CD1c-positive myeloid dendritic cell (primary cell): Measurements from ENCODE around the gene MSLN.

Experiments used
- DNase-seq: peaks from one replicate; pipeline ENCODE4 v3.0.0-alpha.2; 2016; ENCODE audit errors: extremely low spot score

The MSLN gene

DNA sequence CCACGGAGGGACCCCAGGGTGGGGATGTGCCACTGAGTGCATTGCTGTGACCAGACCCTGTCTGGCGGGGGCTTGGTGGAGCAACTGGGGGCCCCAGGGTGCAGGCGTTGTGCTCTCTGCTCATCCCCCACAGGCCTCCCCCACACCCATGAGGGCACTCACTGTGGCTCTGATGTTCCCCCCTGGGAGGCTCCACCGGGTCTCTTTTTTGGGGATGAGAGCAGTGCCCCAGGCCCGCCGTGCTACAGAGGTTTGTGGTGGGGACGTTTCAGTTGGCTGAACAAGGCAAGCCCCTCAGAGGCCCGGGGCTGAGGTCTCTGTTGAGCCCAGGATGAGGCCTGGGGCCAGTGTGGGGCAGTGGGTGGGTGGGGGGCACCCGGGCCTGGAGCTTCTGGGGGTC is 36.8 kb upstream of the MSLN start:
- no peak for DNase-seq

DNA sequence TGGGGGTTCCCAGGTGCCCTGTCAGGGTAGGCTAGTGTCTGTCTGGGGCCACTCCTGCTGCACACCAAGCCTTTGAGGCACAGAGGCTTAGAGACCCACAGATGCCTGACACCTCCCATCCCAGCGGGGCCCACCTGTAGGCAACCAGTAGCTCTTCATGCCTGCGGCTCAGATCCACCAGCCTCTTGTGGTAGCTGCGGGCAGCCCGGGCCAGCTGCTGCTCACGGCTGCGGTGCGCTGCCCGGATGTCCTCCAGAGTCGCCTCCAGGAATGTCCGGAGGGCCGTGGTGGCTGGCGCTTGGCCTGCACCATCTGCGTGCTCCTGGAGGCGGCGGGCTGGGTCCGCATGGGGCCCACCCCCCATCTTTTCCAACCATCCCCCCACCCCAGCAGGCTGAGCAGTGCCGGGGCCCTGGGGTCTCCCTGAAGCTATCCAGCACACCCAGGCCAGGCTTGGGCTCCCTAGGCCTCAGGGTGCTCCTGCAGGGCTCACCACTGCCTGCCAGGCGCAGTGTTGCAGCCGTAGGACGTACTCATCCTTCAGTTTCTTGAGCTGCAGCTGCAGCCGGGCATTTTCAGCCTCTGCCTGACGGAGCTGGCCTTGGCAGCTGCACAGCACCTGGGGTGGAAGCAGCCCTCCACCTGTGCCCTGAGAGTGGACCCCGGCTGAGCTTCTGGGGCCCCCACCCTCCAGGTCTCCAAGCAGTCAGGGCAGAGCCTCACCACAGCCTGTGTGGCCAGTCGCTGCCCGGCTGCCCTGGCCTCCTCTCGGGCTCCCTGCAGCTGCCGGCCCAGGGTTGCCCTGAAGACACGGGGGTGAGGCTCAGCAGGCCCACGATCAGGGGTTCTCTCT is 36.1 kb upstream of the MSLN start:
- DNase-seq: no peak

DNA sequence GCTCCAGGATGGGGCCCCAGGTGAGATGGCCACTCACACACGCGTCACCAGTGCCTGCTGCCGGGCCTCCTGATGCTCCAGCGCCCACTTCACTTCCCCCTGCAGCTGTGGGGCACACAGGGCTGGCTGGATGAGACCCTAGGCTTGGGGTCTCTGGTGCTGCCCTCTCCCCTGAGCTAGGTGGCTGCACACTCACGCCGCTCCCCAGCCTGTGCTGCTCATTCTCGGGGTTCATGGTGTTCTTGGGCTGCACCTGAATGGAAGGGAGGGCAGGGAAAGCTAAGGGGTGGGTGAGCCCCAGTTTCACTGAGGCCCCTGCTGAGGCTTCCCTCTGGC is 35.5 kb upstream of the MSLN start:
- no peak for DNase-seq

DNA sequence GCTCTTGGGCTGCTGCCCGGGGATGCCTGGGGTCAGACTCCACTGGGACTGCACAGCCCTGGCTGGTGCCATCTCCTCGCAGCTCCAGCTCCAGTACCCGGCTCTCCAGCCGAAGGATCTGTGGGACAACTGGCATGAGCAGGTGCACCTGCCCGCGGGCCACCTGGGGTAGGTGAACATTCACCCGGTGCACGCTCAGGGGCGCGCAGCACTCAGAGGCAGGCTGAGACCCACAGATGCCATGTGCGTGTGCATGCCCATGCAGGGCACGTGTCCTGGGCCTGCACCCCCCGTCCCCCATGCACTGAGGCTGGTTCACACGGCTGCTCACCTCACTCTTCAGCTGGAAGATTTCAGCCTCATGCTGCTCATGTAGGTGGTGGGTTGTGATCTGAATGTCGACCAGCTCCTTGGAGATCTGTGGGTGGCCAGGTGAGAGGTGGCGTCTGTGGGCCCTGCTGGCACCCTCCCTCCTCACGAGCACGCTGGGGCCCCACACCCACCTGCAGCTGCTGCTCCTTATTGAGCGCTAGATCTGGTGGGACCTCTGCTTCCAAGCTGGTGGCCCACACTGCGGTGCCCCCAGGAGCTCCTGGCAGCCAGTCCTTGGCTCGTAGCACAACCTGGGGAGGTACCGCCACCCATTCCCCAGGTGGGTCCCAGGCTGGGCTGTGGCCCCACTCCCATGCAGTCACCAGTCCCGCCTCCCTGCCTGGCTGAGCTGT is 34.9 kb upstream of the MSLN start:
- no peak for DNase-seq

DNA sequence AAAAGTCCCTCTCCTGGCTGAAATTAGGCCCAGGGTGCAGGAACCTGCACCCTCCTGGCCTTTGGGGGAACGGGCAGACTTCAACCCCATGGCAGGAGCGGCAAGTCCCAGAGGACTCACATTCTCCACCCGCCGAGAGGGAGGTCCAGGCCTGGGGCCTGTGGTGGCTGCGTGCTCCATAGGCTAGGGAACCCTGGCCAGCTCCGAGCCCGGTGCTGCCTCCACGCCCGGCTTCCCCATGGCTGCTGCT is 34.4 kb upstream of the MSLN start:
- DNase-seq: no peak

DNA sequence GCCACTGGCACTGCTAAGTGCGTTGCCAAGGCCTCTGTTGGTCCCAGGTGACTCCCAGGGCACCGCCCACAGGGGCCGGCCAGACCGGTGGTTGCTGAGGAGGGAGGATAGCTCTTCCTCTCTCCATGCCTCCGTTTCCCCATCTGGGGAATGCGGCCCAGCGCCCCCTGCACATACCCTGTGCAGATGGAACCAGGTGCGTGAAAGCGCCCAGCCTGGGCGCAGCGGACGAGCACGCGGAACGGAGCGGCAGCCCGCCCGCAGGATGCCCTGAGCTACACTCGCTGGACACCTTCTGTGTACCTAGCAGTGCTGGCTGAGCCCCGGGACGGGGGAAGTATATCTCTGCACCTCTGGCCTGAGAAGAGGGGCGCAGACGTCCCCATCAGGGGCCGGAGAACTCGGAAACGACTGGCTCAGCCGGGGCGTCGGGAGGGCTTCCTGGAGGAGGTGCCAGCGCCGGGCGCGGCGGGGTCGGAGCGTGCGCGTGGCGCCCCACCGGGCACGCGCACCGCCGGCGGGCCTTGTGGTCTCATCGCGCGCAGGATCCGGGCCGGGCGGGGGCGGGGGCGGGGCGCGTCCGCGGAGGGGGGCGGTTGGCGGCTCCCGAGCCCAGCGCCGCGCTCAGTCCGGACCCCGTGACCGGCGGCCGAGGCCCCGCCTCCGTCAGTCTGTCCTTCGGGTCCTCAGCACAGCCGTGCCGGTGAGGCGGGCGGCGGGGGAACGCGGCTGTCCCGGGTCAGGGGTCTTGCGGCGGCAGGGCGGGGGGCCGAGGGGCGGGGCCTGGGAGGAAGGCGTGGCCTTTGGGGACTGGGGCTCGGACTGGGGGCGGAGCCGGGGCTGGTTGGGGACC is 33.9 kb upstream of the MSLN start, which contains the start of the genes CCDC78 and HAGHL:
TSS of gene CCDC78 (minus strand) at position 6 of the 853 bp plus-strand sequence. CDS start 76 bp downstream, outside the sequence.
TSS of gene HAGHL (plus strand) at position 669 of the 853 bp plus-strand sequence. CDS start 404 bp downstream, outside the sequence.
- DNase-seq: peak; percentile 62

DNA sequence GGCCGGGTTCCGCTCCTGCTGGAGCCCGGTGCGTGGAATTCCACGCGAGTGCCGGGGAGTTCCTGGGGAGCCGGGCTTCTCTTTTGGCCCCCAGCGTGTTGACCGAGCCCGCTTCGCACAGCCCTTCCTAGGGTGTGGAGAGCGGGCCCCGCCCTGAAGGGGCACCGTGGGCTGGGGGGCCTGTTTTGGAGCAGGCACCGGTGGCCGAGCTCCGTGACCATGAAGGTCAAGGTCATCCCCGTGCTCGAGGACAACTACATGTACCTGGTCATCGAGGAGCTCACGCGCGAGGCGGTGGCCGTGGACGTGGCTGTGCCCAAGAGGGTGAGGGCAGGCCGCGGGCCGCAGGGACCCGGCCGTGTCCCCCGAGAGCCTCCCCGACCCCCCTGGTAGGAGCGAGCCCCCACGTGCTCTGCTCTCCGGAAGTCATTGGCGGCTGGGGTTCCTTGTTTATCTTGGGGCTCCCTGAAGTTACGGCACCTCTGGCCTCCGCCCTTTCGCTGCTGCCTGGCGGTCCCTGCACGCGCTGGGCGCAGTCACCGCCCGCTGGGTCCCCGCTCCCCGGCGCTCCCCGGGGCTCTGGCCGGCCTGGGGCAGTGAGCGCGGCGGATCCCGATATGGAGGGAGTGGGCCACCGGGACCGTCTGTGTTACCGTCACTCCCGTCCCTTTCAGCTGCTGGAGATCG is 33.1 kb upstream of the MSLN start:
- DNase-seq: peak; percentile 58

DNA sequence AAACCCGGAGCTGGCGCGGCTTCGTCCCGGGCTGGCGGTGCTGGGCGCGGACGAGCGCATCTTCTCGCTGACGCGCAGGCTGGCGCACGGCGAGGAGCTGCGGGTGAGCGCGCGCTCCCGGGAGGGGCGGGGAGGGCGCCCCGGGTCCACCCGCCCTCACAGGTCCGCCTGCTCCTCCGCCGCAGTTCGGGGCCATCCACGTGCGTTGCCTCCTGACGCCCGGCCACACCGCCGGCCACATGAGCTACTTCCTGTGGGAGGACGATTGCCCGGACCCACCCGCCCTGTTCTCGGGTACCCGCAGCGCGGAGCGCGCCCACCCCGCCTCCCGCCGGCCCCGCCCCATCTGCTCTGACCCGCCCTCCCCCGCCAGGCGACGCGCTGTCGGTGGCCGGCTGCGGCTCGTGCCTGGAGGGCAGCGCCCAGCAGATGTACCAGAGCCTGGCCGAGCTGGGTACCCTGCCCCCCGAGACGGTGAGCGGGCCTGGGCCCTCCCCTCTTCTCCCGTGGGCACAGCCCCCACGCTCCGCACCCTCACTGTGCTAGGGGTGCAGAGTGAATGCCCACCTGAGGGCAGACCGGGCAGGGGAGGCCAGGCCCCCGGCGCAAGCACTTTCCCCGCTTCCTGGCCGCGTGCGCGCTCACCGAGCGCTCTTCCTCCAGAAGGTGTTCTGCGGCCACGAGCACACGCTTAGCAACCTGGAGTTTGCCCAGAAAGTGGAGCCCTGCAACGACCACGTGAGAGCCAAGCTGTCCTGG is 32.2 kb upstream of the MSLN start:
- peak; percentile 80 for DNase-seq

DNA sequence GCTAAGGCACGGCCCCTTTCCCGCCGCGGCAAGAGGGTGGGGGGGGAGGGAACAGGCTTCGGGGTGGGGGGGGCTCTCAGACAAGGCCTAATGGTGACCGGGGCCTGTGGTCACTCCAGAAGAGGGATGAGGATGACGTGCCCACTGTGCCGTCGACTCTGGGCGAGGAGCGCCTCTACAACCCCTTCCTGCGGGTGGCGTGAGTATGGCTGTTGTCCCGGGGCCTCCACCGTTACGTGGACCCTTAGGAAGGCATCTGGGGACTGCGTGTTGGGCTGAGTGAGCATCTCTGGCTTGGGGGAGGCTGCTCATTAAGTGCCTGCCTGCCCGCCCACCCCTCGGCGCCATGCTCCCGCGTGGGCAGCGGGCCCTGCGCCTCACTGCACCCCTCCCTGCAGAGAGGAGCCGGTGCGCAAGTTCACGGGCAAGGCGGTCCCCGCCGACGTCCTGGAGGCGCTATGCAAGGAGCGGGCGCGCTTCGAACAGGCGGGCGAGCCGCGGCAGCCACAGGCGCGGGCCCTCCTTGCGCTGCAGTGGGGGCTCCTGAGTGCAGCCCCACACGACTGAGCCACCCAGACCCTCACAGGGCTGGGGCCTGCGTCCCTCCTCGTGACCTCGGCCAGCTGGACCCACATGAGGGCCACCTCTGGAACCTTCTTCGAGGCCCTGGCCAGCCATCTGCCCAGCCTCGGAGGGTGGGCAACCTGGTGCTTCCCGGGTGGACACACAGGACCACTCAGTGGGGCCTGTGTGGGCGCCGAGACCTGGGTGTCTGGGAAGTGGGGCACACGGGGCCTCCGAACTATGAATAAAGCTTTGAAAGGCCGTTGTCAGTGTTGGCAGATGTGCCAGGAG is 31.4 kb upstream of the MSLN start:
- no peak for DNase-seq

DNA sequence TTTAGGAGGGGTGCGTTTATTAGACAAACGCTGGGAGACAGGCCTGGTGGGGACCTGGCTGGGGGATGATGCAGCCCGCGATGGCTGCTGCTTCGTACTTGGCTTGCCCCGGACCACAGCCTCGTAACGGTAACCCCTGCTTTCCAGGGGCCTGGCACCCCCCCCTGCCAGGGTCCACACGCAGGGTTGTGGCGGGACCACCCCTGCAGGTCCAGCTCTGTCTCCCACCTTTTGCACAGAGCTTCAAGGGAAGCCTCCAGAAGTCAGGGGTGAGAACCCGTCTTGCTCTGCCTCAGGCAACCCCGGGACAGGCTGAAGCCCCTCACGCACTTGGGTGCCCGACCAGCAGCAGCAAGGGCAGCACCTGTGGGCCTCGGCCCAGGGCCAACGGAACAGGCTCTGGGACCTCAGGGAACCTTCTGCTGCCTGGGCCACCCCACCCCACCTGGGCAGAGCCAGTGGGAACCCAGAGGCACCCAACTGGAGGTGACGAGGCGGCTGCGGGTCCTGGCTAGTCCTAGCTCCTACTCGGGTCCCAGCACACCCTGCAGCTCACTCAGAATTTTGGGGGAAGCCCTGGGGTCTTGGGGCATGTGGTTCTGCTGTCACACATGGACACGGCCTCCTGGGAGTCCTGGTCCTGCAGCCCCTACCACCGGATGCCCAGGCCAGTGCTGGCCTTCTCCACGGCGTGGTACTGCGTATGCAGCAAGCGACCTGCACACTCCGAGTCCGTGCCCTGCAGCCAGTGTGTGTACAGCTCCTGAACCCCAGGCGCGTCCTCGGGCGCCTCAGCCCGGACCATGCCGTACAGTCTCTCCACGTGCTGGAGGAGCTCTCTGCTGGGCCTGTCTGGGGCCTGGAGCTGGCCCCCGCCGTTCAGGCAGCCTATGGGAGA is 30.5 kb upstream of the MSLN start:
- no peak for DNase-seq

DNA sequence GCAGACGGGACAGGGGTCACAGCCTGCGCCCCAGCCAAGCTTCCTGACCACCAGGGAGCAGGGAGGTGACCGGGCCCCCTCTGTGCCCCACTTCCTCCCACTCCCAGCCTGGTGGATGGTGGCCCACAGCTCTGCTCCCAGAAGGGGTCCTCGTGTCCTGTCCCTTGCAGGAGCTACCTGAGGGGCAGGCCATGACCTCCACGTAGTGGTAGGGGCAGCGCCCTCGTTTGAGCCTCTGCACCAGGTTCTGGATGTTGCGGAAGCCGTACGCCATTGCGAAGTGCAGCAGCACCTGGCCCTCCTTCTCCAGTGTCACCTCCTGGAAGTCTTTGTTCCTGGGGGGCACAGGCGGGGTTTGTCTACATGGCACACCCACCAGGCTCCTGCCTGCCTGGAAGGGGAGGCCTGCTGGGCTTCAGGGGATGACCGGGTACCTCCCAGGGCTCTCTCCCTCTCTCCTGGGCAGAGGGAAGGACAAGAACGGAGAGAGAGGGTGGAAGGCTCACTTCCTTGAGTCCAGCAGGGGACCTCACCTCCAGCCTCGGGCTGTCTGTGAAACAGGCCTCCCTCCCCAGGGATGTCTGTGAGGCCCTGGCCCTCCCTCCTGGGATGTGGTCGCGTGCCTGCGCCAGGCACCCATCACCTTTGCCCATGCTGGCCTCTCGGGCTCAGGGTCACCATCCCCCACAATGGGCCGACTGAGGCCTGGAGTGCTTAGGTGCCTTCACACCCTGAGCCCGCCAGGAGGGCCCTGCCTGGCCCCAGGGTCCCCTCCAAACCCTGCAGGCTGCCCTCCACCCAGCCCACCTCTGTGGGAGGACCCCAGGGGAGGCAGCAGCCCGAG is 29.6 kb upstream of the MSLN start:
- no peak for DNase-seq

DNA sequence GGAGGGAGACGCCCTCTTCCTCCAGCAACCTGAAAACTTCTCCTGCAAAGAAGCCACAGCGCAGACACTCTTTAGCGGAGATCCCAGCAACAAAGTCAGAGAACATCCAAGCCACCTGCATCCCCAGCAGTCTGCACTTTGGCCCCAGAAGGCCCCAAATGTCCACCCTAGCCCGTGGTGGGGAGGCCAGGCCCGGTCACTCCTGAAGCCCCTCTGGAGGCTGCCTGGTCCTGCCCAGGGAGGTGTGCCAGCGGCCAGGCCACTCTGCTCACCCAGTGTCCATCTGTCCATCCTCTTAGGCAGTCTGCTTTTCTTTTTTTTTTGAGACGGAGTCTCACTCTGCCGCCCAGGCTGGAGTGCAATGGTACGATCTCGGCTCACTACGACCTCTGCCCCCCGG is 28.2 kb upstream of the MSLN start:
- DNase-seq: no peak

DNA sequence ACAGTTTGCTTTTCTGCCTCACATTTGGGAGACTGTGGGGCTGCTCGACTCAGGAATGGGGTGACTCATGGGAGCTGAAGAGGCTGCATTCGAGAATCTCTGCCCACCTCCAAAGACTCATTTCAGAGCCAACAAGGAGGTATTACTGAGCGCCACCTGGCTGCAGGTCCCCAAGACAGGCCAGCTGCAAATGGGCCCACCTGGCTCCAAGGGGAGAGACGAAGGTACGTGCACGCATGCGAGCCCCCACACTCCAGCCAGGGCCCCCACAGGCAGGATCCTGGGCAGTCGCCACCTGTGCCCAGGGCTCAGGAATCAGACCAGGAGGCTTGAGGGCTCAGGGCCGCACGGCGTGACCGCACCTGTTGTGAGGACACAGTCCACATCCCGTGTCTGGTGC is 27.6 kb upstream of the MSLN start:
- DNase-seq: no peak

DNA sequence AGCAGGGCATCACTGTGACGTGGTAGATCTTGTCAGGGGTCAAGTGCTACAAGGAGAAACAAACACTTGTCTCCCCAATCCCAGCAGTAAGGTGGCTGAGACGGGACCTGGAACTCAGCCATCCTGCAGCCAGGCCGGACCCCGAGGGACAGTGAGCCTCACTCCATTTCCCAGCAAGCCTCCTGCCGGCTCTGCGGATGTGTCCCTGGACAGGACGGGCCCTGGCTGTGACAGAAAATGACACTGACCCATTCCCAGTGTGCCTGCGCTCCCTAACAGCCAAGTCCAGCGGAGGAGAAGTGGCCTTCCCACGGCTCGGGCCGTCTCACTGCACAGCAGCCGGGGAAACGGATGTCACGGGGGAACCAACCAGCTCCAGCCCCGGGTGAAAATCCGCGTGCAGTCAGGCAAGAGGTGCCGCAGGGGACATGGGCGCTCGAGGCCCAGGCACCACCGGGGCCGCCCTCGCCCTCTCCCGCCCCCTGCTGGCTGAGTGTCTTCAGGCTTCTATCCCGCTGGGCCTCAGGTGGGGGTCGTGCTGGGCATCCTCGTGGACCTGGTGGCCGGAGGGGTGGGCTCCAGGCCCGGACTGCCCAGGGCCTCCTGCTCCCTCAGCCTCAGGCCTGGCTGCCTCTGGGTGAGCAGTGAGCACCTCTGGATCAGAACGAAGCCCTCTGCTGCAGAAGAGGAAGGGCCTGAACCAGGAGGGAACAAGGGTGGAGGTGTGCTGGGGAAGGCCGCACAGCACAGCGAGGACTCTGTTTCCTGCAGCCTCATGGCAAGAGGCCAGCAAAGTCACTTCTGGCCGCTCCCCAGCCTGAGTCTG is 26.9 kb upstream of the MSLN start:
- DNase-seq: no peak

DNA sequence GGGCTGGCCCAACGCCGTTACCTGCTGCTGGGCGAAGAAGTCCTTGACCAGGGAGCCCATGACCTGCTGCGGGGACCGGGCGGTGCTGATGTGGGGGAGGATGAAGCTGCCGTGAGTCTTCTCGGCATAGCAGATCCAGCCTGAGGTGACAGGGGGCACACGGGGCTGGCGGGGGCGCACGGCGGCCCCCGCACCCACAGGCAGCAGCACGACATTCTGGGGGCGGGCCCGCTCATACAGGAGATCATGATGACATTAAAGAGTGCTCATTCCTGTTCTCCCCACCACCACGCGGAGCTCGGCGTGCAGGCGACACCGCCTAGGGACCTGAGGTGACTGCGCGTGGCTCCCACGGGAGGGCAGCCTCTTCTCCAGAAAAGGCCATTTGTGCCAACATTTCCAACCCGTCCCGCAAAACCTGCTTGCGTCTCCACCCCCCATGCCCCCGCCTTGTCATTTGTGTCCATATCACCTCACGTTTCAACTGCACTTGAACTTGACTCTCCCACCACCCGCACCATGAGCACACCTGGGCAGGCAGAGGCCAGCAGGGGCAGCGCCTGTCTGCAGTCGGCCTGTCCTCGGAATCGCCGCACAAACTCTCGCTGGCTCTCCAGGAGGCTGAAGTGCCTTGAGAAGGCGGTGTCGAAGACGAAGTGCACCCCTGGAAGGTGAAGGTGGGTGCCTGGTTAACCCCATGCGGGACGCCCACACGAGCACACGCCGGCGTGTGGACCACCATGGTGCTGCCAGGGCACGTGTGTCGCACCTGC is 26.1 kb upstream of the MSLN start:
- DNase-seq: no peak
